SHP77 treated with DMSO at 0.1 percent for 48 hours (cell line): ENCODE measurements around the gene CCDC106.

ENCODE experiments used
- DNase-seq: peaks from one replicate; lab custom pipeline; 2025; lab: John Stamatoyannopoulos, UW

Gene CCDC106

GRCh38 chr19:55683449-55684261 lies 35.6 kb downstream of the CCDC106 start:
- DNase-seq, result no peak

GRCh38 chr19:55684946-55685681 lies 37.1 kb downstream of the CCDC106 start:
- no peak for DNase-seq

GRCh38 chr19:55685776-55686175 lies 37.8 kb downstream of the CCDC106 start:
- no peak for DNase-seq

GRCh38 chr19:55686311-55687050 lies 38.5 kb downstream of the CCDC106 start:
- DNase-seq, result no peak

GRCh38 chr19:55687281-55688201 lies 39.5 kb downstream of the CCDC106 start:
- no peak for DNase-seq

GRCh38 chr19:55688422-55689218 lies 40.6 kb downstream of the CCDC106 start:
- no peak for DNase-seq

- no peak for DNase-seq
Measured at GRCh38 chr19:55689411-55690108, 41.5 kb downstream of the CCDC106 start.

- no peak for DNase-seq
Measured at GRCh38 chr19:55690109-55690768, 42.2 kb downstream of the CCDC106 start.

- DNase-seq, result no peak
Measured at GRCh38 chr19:55690769-55691545, 42.9 kb downstream of the CCDC106 start.

GRCh38 chr19:55691561-55692481 lies 43.8 kb downstream of the CCDC106 start:
- no peak for DNase-seq

- DNase-seq, result no peak
Measured at GRCh38 chr19:55692681-55693081, 44.7 kb downstream of the CCDC106 start.

- DNase-seq, result no peak
Measured at GRCh38 chr19:55693336-55693974, 45.4 kb downstream of the CCDC106 start.

GRCh38 chr19:55694241-55694655 lies 46.2 kb downstream of the CCDC106 start:
- no peak for DNase-seq

GRCh38 chr19:55694656-55695491 lies 46.9 kb downstream of the CCDC106 start:
- DNase-seq, result no peak

- no peak for DNase-seq
Measured at GRCh38 chr19:55695511-55696290, 47.7 kb downstream of the CCDC106 start.
